Esophagus muscularis mucosa (tissue), 4 donors: ENCODE measurements around the gene TP63. TPM values are rescaled to one million over a fixed set of nuclear protein-coding genes. Genes with fewer than 3 reads are reported as not detected.

Experiments used
- DNase-seq: peaks from one replicate; pipeline ENCODE4 v3.0.0-alpha.2; 2017; ENCODE audit errors: extremely low spot score
- H3K27ac ChIP-seq, 4 donors: fragments of 200-600 bp; sonication (generic); replicated peaks in 1 of 4; 1 replicate in 3 of 4; 2 replicates in 1 of 4; pipeline ENCODE4 v1.5.1; 2016 to 2019; ENCODE audit warnings: mild to moderate bottlenecking in 1 of 4
- H3K27me3 ChIP-seq, 4 donors: fragments of 200-600 bp; sonication (generic); one replicate each; pipeline versions ENCODE4 v1.5.1 to v1.6.0; 2016 to 2019
- H3K36me3 ChIP-seq, 4 donors: fragments of 200-600 bp; sonication (generic); one replicate each; pipeline ENCODE4 v1.5.1; 2016 to 2019
- H3K4me1 ChIP-seq, 4 donors: fragments of 200-600 bp; sonication (generic); one replicate each; pipeline ENCODE4 v1.5.1; 2016 to 2019
- H3K4me3 ChIP-seq, 4 donors: fragments of 200-600 bp; sonication (generic); 1 replicate in 2 of 4; 2 replicates in 2 of 4; pipeline ENCODE4 v1.5.1; 2016 to 2019; ENCODE audit warnings: mild to moderate bottlenecking in 4 of 4, moderate library complexity in 1 of 4
- H3K9me3 ChIP-seq, 4 donors: fragments of 200-600 bp; sonication (generic); 1 replicate in 3 of 4; 2 replicates in 1 of 4; pipeline ENCODE4 v1.5.1; 2016 to 2019
- CTCF ChIP-seq, 3 experiments: fragments of 200-600 bp in 2 of 3; fragments of 450-650 bp in 1 of 3; sonication (generic) in 2 of 3; IDR thresholded peaks; one replicate each; pipeline ENCODE4 v1.5.1; 2017 to 2019; ENCODE audit warnings: antibody characterized with exemption in 3 of 3, mild to moderate bottlenecking in 2 of 3, moderate library complexity in 1 of 3
- EP300 ChIP-seq: sonication (generic); formaldehyde crosslinking; IDR thresholded peaks from one replicate; pipeline ENCODE4 v1.6.1; 2017; ENCODE audit warnings: antibody characterized with exemption
- POLR2A ChIP-seq: fragments of 450-650 bp; IDR thresholded peaks from one replicate; pipeline ENCODE4 v1.6.1; 2017; ENCODE audit warnings: antibody characterized with exemption, moderate library complexity, mild to moderate bottlenecking, low read depth
- POLR2AphosphoS5 ChIP-seq, 2 donors: sonication (generic); formaldehyde crosslinking; IDR thresholded peaks; one replicate each; pipeline ENCODE4 v1.6.1; 2017; ENCODE audit warnings: antibody characterized with exemption in 2 of 2
- WGBS: methylation state at CpG from one replicate; pipeline ENCODE4 v1.1.5; 2018; 5-methylcytosine and 5-hydroxymethylcytosine counted together
- intact Hi-C: fragments of 100-400 bp; cut with DNase I; formaldehyde crosslinking; loops from one replicate; pipeline ENCODE4 v1.15.1; 2023
- total RNA-seq, 4 donors: library from RNA; depleted of rRNA; stranded (reverse); fragments of >200 nt; gene quantifications; one replicate each; pipeline versions ENCODE4 v1.1.0 to v1.2.1, GENCODE V29; 2016

The TP63 gene
- total RNA-seq, 4 donors from 2014 or later = under 0.01 to 0.34 (median 0.21) TPM

- Histone ChIP-seq H3K4me1 (no peaks in the 10 kb centered on the region), H3K9me3 (no peaks in the 10 kb centered on the region), H3K36me3 (no peaks in the 10 kb centered on the region), H3K27me3 (no peaks in the 10 kb centered on the region), H3K4me3 (no peak overlapping the region), H3K27ac (no peak overlapping the region)
- 95% methylated on average over 5 of the region's 5 CpGs for WGBS
- TF ChIP-seq POLR2A (no peak), EP300 (no peak), POLR2AphosphoS5 (IDR thresholded peaks at IDR 0.05) (no peak), CTCF (IDR thresholded peaks at IDR 0.05) (no peak)
- intact Hi-C loops = no loop called here
- no peak for DNase-seq
These were observed 181.7 kb downstream of the TP63 start for GRCh38 chr3:189812806-189813465.

- intact Hi-C loops = no loop called here
- Histone ChIP-seq H3K36me3 (no peaks in the 10 kb centered on the region), H3K4me1 (no peaks in the 10 kb centered on the region), H3K9me3 (no peaks in the 10 kb centered on the region), H3K4me3 (no peak overlapping the region), H3K27me3 (no peaks in the 10 kb centered on the region), H3K27ac (no peak overlapping the region)
- no peak for TF ChIP-seq CTCF (IDR thresholded peaks at IDR 0.05)
- no peak for TF ChIP-seq POLR2A
- TF ChIP-seq POLR2AphosphoS5 (IDR thresholded peaks at IDR 0.05) = no peak
- TF ChIP-seq EP300 = no peak
- 86% methylated on average over 10 of the region's 10 CpGs for WGBS
- no peak for DNase-seq
These were observed 182.6 kb downstream of the TP63 start for GRCh38 chr3:189813647-189814240.

- 86% methylated on average over 2 of the region's 2 CpGs for WGBS
- intact Hi-C loops = no loop called here
- Histone ChIP-seq H3K9me3 (no peaks in the 10 kb centered on the region), H3K4me3 (no peak overlapping the region), H3K27ac (no peak overlapping the region), H3K27me3 (no peaks in the 10 kb centered on the region), H3K36me3 (no peaks in the 10 kb centered on the region), H3K4me1 (no peaks in the 10 kb centered on the region)
- TF ChIP-seq CTCF (IDR thresholded peaks at IDR 0.05) (no peak), POLR2A (no peak), EP300 (no peak), POLR2AphosphoS5 (IDR thresholded peaks at IDR 0.05) (no peak)
- DNase-seq = no peak
These were observed 189.2 kb downstream of the TP63 start for GRCh38 chr3:189820365-189820720.

DNA sequence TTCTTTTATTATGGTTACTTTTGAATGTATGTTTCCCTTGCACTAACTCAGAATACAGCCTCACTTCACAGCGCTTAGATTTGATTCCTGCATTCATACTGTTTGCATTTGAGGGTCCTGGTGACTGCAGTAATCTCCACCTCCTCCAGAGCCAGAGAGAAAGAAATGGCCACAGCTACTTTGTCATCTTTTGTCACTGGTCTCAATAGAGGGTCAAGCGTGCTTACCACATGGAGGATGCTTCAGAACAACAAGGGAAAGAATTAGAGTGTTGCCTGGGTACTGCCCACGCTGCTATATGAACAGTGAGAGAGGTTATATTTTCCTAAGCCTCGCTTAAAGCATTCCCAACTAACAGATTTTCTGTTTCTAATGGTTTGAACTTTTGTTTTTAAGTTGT is 190.1 kb downstream of the TP63 start:
- H3K36me3 ChIP-seq = no peaks in the 10 kb centered on the region
- H3K27ac ChIP-seq = no peak overlapping the region
- no peaks in the 10 kb centered on the region for H3K27me3 ChIP-seq
- TF ChIP-seq POLR2AphosphoS5 (IDR thresholded peaks at IDR 0.05) (no peak), CTCF (IDR thresholded peaks at IDR 0.05) (no peak), POLR2A (no peak), EP300 (no peak)
- no peak for DNase-seq
- intact Hi-C loops = no loop called here
- H3K9me3 ChIP-seq = no peaks in the 10 kb centered on the region
- H3K4me3 ChIP-seq = no peak overlapping the region
- WGBS = 68% methylated on average over 4 of the region's 4 CpGs
- no peaks in the 10 kb centered on the region for H3K4me1 ChIP-seq

GRCh38 chr3:189822726-189823125 is 191.5 kb downstream of the TP63 start:
- 70% methylated on average over 3 of the region's 3 CpGs for WGBS
- H3K4me1 ChIP-seq = no peaks in the 10 kb centered on the region
- no peak overlapping the region for H3K27ac ChIP-seq
- no peaks in the 10 kb centered on the region for H3K36me3 ChIP-seq
- no peak for DNase-seq
- TF ChIP-seq EP300 (no peak), POLR2AphosphoS5 (IDR thresholded peaks at IDR 0.05) (no peak), POLR2A (no peak)
- H3K9me3 ChIP-seq = no peaks in the 10 kb centered on the region
- no peaks in the 10 kb centered on the region for H3K27me3 ChIP-seq
- intact Hi-C loops = no loop called here
- H3K4me3 ChIP-seq = no peak overlapping the region
